ENCODE results near the gene DNAJC16. TPM values are rescaled to one million over a fixed set of nuclear protein-coding genes. Genes with fewer than 3 reads are reported as not detected.

Gene DNAJC16
- total RNA-seq, 1 experiment from 2014 or later: 20.7 TPM

GRCh38 chr1:15510611-15511405 lies 15.8 kb upstream of the DNAJC16 start:
- Histone ChIP-seq H2BK20ac (ENCODE audit: low read depth, low read length, poor library complexity, severe bottlenecking) (no peak overlapping the region), H3T11ph (ENCODE audit: low read length) (no peak overlapping the region), H3K23me2 (ENCODE audit: insufficient read length, low read depth, low read length, poor library complexity, severe bottlenecking) (no peaks in the 10 kb centered on the region), H3K18ac (ENCODE audit: insufficient read length, low read depth, low read length) (no peak overlapping the region), H2BK5ac (ENCODE audit: insufficient read length, low read length) (no peak overlapping the region), H3K79me2 (ENCODE audit: insufficient read depth, low read length) (no peaks in the 10 kb centered on the region), H2BK120ac (ENCODE audit: low read depth, low read length, poor library complexity, severe bottlenecking) (no peak overlapping the region), H3K79me1 (ENCODE audit: insufficient read depth, low read depth, low read length, poor library complexity, severe bottlenecking) (no peaks in the 10 kb centered on the region), H2AFZ (ENCODE audit: low read length) (no peak overlapping the region), H3K14ac (ENCODE audit: insufficient read depth, low read length) (no peak overlapping the region), H4K20me1 (ENCODE audit: control insufficient read depth, insufficient read depth, insufficient read length) (no peaks in the 10 kb centered on the region), H3K4me2 (ENCODE audit: insufficient read depth, insufficient read length, low read length) (no peak overlapping the region), H3K4ac (ENCODE audit: low read depth, low read length) (no peak overlapping the region), H3K9ac (ENCODE audit: extremely low read depth, insufficient read length, low read length) (no peak overlapping the region), H4K91ac (ENCODE audit: insufficient read length, low read depth, low read length) (no peak overlapping the region), H3K9me3 (ENCODE audit: control insufficient read depth, low read depth, low read length) (no peaks in the 10 kb centered on the region), H4K5ac (ENCODE audit: insufficient read length, low read depth, low read length) (no peak overlapping the region), H3K56ac (ENCODE audit: insufficient read length, low read depth, low read length) (no peak overlapping the region), H2BK12ac (ENCODE audit: insufficient read length, low read depth, low read length) (no peak overlapping the region), H2BK15ac (ENCODE audit: low read depth, low read length) (no peak overlapping the region), H4K8ac (replicated peaks; ENCODE audit: insufficient read length, low read depth, low read length) (no peak overlapping the region), H3K4me1 (ENCODE audit: insufficient read depth, low read length) (peaks cover 11% of the 10 kb centered on the region; the same call in 1 of the 2 replicates), H3K27me3 (ENCODE audit: insufficient read depth, low read length) (no peaks in the 10 kb centered on the region), H2AK5ac (ENCODE audit: insufficient read length, low read length) (no peak overlapping the region), H3K27ac (ENCODE audit: insufficient read length, low read depth, low read length) (no peak overlapping the region), H3K23ac (ENCODE audit: insufficient read length, low read depth, low read length) (no peak overlapping the region)
- peaks cover 35 to 52% of the 10 kb centered on the region in 2 experiments for H3K4me1 Mint-ChIP-seq
- no CpG with 5 or more reads among the region's 8 CpGs for WGBS (ENCODE audit: extremely low coverage, insufficient read length, low lambda C conversion rate)
- no peak for TF ChIP-seq CTCF (conservative IDR thresholded peaks at IDR 0.05)
- no peak for DNase-seq
- no peaks in the 10 kb centered on the region for H3K27me3 Mint-ChIP-seq (ENCODE audit: low read depth)
- H3K36me3 Mint-ChIP-seq (ENCODE audit: insufficient read depth in 1 of 3, low read depth in 3 of 3): peaks cover 8 to 32% (median 9%) of the 10 kb centered on the region in 3 experiments; a peak in 6 of 7 replicates
- H3K4me3 Mint-ChIP-seq: no peak overlapping the region
- no peaks in the 10 kb centered on the region for H3K9me3 Mint-ChIP-seq
- H3K27ac Mint-ChIP-seq: peak overlapping the region; percentile 26 to 81 (median 30); a peak in 4 of 7 replicates

Data from H9 (cell line).